ENCODE measurements around the gene LTBR.
"Not testable (repeated sequence)": the region's sequence is repeated elsewhere in the genome, so short reads cannot be mapped to it uniquely, and the experiment has no call there.

The LTBR gene

DNA sequence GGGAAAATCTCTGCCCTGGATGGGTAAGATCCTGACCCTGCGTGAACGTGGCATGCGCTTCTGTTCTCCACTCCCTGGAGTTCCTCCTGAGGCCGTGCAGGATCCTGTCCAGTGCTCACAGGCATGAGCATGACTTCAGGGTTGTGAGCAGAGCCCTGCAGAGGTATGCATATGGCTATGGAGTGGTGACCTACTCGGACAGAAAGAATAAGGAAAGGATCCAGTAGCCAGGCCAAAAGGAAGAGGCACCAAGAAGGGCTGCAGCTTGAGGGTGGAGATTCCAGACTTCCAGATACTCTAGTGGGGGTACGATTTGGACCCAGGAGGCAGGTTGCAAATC, 40.0 kb downstream of the LTBR start:
- no peak for DNase-seq (ENCODE audit: low read depth in 3 of 3, low spot score in 1 of 3)

DNA sequence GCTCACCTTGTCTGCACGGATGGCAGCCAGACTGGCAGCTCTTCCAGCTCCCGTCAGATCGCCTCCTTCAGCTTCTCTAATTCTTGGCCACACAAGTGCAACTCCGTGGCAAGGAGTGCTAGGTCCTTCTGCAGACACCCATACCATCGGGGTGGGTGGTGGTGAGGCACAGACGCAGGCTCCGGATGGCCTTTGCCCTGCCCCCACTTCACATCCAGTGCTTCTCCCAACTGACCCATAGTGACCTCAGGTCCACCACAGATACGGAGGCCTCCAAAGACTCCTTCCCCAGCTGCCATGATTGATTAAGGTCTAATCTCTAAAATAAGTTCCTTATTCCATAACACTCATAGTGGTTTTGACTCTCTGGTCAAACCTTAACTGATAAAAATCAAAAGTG, 40.9 kb downstream of the LTBR start:
- no peak for DNase-seq (ENCODE audit: low read depth in 3 of 3, low spot score in 1 of 3)

DNA sequence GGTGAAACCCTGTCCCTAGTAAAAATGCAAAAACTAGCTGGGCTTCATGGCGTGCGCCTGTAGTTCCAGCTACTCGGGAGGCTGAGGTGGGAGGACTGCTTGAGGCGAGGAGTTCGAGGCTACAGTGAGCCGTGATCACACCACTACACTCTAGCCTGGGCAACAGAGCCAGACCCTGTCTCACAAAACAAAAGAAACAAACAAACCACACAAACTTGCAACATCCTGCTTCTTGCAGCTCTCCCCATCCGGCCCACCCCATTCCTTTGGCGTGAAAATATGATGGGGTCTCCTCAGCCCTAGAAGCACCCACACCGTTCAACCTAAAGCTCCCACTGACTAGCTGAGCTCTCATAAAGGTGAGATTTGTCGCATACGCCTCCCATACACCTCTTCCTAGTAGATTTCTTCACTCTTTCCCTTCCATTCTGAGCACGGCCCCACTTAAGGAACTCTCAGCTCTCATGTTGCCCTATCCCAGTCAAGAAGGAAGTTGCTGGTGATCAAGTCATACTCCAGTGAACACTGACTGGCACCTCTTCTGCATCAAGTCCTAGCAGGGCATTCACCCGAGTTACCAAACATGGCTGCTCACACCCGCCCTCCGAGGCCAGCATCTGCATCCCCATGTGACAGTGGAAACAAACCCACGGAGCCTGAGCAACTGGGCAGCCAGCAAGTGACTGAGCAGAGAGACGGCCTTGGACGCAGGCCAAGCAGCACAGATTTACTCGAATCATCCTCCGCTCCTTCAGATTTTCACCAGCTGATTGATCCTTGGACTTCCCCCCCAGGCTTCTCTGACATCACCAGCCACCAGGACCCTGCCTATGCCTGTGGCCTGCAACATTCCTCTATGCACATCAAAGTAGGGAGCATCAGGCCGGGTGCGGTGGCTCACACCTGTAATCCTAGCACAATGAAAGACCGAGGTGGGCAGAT, 41.9 kb downstream of the LTBR start:
- no peak for DNase-seq (ENCODE audit: low read depth in 3 of 3, low spot score in 1 of 3)

DNA sequence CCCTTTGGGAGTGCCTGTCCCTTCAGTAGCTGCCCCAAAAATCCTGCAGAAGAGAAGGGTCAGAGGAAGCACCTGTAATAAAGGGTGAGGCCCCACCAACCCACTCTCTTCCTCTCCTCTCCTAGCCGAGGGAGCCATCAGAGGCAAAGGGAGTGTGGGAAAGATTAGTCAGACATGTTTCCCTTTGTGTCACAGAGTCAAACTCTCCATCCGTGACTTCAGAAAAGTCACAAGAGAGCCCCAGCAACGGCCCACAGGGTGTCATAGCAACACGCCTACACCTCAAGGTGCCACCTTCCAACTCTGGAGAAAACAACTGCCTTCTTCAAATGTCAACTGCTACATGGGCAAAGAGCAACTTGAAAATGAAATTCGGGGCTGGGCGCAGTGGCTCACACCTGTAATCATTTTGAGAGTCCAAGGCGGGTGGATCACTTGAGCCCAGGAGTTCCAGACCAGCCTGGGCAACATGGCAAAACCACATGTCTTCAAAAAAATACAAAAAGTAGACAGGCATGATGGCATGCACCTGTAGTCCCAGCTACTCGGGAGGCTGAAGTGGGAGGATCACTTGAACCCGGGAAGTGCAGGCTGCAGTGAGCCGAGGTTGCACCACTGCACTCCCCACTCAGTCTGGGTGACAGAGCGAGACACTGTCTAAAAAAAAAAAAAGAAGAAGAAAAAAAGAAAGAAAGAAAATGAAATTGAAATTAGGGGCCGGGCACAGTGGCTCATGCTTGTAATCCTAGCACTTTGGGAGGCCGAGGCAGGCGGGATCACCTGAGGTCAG, 43.1 kb downstream of the LTBR start:
- peak; percentile 71 to 80 (median 72) for DNase-seq (ENCODE audit: low read depth in 3 of 3, low spot score in 1 of 3)

DNA sequence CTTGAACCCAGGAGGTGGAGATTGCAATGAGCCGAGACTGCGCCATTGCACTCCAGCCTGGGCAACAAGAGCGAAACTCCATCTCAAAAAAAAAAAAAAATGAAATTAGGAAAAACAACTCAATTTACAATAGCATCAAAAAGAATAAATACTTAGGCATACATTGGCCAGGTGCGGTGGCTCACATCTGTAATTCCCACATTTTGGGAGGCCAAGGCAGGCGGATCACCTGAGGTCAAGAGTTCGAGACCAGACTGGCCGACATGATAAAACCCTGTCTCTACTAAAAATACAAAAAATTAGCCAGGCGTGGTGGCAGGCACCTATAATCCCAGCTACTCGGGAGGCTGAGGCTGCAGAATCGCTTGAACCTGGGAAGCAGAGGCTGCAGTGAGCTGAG, 43.8 kb downstream of the LTBR start:
- not testable (repeated sequence) for DNase-seq (ENCODE audit: low read depth in 3 of 3, low spot score in 1 of 3)

DNA sequence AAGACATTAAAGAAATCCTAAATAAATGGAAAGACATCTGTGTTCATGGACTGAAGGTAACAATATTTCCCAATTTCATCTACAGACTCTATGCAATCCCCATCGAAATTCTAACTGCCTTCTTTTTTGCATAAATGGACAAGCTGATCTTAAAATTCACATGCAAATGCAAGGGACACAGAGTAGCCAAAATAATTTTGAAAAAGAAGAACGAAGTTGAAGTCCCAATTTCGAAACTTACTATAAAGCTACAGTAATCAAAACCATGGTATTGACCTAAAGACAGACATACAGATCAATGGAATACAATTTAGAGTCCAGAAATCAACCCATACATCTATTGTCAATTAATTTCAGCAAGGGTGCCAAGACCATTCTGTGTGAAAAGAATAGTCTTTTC, 44.4 kb downstream of the LTBR start:
- DNase-seq (ENCODE audit: low read depth in 3 of 3, low spot score in 1 of 3) = no peak

DNA sequence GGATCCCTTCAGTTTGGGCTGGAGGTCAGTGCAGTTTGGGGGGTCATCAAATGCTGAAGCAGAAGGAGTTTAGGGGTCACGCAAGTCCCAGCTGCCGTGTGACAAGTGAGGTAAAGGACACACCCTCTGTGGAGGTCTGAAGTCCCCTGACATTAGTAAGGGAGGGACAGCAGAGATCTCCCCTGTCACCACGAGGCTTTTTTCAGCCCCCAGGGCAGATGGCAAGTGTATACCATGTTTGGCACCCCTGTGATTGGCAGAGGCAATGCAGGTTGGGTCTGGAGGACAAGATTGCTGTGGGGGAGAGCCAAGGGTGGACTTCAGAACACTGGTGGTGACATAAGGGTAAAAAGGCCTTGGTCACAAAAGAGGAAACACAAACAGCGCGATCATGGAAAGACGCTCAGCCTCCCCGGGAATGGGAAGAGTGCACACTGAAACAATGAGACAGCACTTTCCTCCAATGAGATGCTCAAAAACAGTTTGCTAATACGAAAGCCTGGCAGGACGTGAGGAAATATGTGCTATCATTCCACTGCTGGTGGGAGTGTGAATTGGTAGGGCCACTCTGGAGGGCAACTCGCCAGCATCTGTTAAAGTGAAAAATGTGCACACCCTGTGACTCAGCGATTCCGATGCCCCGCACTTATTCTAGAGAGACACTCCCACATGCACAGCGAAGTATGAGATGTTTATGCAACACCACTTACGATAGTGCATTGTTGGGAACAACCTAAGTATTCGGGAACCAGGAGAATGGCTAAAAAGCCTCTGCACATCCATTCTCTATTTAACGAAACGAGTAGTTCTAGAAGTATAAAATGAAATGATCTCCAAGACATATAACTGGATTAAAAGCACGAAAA, 46.4 kb downstream of the LTBR start:
- DNase-seq (ENCODE audit: low read depth in 3 of 3, low spot score in 1 of 3) = no peak

DNA sequence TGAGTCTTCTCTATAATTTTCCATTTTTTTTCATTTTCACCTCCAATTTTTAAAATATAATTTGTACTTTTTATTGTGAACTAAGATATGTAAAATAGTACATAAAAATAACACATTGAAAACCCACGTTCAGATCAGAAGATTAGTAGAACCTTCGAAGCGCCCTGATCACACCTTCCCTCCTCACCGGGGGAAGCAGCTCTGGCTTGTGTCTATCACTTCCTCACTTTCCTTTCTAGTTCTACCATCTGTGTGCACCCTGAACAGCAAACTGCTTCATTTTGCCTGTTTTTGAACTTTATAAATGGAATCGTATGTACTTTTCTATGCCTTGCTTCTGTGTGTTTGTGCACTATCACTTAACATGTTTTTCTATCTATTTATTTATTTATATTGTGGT, 49.0 kb downstream of the LTBR start:
- no peak for DNase-seq (ENCODE audit: low read depth in 3 of 3, low spot score in 1 of 3)

DNA sequence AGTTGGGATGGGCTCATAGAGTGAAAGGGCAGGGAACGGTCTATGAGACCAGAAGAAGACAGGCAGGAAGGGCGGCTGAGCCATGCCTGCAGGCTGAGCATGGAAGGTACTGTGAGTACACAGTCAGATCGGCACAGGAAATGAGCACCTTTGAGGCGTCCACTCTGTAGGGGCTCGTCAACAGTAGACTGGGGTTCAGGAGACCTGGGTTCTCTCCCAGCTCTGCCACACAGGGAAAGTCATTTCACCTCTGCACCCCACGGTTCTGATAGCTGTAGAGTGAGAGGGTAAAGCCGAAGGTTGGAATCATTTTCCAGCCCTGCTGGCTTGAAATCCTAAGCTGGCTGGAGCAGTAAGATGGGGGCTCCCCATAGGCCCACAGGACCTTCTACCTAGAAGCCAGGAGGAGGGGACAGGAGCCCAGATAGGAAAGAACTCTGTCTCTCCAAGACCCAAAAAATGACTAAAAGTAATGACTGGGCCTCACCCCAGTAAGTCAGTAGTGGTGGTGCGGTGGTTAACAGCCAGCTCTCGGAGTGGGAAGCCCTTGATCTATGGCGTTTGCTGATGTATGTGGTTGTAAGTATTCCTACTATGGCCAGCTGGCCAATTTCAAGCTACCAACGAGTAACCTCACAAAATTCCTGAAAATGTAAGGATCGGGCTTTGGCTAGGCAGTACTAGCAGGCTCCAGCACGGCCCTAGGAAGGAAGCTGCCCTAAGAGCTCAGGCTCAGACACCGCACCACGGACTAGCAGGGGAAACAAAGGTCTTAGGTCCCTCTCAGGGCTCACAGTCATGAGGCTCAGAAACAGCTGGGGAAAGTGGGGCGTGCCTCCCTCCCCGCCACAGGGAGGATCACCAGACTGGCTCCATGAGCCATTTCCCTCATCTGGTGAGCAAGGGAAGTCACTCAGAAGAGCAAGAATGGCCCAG, 50.5 kb downstream of the LTBR start:
- no peak for DNase-seq (ENCODE audit: low read depth in 3 of 3, low spot score in 1 of 3)

DNA sequence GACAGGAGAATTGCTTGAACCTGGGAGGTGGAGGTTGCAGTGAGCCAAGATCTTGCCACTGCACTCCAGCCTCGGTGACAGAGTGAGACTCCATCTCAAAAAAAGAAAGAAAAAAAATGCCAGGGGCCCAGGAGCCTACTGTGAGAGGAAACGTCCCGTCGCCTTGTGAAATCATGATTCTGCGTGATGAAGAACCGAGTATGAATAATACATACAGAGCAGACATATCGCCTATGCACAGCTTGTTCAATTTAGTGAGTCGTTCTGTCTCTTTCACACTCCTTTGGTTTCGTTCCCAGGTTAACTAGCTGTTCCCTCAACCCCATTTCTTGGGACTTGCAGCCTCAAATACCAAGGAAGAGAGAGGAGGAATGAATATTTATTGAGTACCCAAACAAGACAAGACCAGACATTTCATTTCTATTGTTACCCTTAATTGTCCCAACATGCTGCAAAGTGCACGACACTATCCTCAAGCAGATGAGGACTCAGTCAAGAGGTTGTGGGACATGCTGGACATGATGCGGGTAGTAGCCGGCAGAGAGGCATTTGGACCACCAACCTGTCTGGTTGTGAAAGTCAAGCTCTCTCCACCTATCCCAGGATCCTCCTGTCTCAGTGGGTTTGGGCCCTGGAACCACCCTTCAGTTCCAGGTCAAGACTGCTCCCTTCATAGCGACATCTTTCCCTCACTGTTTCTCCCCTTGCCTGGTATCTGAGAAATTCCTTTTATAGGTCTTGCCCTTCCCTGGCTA, 52.2 kb downstream of the LTBR start:
- no peak for DNase-seq (ENCODE audit: low read depth in 3 of 3, low spot score in 1 of 3)

DNA sequence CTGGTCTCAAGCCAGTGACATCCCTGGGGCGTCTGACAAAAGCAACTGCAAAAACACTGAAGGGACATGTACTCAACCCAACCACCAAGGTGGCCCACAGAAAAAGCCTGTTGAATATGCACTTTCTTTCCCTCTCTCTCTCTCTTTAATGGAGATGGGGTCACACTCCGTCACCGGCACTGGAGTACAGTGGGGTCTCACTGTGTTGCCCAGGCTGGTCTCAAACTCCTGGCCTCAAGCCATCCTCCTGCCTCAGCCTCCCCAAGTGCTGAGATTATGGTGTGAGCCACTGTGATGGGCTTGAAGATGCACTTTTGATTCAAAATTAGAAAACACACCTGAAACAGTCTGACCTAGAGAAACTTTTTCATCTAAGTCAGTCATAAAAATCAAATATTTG, 53.6 kb downstream of the LTBR start:
- DNase-seq (ENCODE audit: low read depth in 3 of 3, low spot score in 1 of 3) = no peak

DNA sequence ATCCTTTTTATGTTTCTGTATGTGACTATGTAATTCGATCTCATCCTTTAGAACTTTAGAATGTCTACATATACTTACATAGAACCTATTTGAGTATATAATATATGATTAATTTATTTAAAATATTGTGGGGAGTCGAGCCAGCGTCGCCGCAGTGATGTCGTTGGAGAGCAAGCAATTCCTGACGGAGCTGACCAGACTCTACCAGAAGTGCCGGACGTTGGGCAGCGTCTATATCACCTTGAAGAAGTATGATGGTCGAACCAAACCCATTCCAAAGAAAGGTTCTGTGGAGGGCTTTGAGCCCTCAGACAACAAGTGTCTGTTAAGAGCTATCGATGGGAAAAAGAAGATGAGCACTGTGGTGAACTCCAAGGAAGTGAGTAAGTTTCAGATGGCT, 54.4 kb downstream of the LTBR start:
- no peak for DNase-seq (ENCODE audit: low read depth in 3 of 3, low spot score in 1 of 3)

DNA sequence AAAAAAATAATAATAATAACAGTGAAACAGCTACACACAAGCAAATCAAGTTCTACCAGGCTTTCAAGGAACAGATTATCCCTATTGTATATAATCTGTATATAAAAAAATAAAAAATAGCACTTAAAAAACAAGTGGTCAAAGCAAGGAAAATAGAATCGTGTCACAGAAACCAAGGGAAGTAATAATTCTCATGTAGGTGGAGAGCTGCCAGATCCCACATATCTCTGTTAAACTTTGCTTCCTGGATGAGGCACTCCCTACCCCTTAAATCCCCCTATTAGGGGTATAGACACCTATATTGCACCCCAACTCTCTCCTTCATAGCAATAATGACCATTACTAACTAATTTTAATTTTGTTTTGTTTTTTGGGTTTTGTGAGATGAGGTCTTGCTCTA, 56.4 kb downstream of the LTBR start:
- DNase-seq (ENCODE audit: low read depth in 3 of 3, low spot score in 1 of 3) = no peak

Measured in stimulated activated CD4-positive, alpha-beta T cell treated with anti-CD3 and anti-CD28 coated beads, TNF-alpha, amount 100 ng/mL, for 1 hour (primary cell).